Neural crest cell (in vitro differentiated cells): ENCODE measurements around the gene TPH2. TPM values are rescaled to one million over a fixed set of nuclear protein-coding genes. Genes with fewer than 3 reads are reported as not detected.

ENCODE experiments used
- DNase-seq: peaks from one replicate; pipeline ENCODE4 v3.0.0; 2021; ENCODE audit warnings: low read depth, mixed read lengths, low spot score
- H3K27ac Mint-ChIP-seq: one replicate; pipeline ENCODE4 v1.8.0; 2021; ENCODE audit warnings: mild to moderate bottlenecking, mixed read lengths; ENCODE audit not compliant: unreplicated experiment
- H3K27me3 Mint-ChIP-seq: 2 replicates; pipeline ENCODE4 v1.8.0; 2021; ENCODE audit warnings: low read depth, mild to moderate bottlenecking, mixed read lengths
- H3K36me3 Mint-ChIP-seq: 2 replicates; pipeline ENCODE4 v1.8.0; 2021; ENCODE audit warnings: low read depth, mild to moderate bottlenecking, mixed read lengths
- H3K4me1 Mint-ChIP-seq: 2 replicates; pipeline ENCODE4 v1.8.0; 2021; ENCODE audit warnings: mixed read lengths
- H3K4me3 Mint-ChIP-seq: one replicate; pipeline ENCODE4 v1.8.0; 2021; ENCODE audit warnings: mild to moderate bottlenecking, mixed read lengths
- H3K9me3 Mint-ChIP-seq: 2 replicates; pipeline ENCODE4 v1.8.0; 2021; ENCODE audit warnings: mixed read lengths
- total RNA-seq: library from RNA; stranded (reverse); gene quantifications from 2 replicates; pipeline ENCODE4 v1.2.1, GENCODE V29; 2021
- TF ChIP-seq, protein P1 (sequence below): fragments of 200-600 bp; sonication (generic); conservative IDR thresholded peaks from 2 replicates; pipeline ENCODE4 v1.5.0; 2021; ENCODE audit warnings: antibody characterized with exemption, mild to moderate bottlenecking

Gene TPH2
- total RNA-seq, 1 donor from 2014 or later, result 0.09 TPM

DNA sequence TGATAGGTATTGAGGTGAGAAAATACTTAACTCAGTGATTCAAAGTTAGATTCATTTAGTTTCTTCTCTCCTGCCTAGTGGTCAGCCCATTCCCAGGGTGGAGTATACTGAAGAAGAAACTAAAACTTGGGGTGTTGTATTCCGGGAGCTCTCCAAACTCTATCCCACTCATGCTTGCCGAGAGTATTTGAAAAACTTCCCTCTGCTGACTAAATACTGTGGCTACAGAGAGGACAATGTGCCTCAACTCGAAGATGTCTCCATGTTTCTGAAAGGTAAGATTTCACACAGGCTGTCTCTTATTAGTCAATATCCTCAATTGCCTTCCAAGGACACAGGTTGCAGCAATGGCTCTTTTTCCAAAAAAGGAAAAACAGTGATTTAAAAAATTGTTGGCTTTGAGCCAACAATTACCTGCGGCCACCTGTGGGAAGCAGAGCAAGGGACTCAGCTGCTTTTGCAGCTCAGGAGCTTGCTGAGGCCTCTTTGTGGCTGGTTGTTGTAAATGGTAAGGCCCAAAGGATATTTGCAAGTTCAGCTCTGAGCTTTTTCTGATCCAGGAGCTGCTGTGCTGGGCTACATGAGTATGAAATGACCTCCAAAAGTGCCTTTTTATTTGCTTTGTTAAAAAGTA is 33.9 kb downstream of the TPH2 start:
- TF ChIP-seq, protein P1, sequence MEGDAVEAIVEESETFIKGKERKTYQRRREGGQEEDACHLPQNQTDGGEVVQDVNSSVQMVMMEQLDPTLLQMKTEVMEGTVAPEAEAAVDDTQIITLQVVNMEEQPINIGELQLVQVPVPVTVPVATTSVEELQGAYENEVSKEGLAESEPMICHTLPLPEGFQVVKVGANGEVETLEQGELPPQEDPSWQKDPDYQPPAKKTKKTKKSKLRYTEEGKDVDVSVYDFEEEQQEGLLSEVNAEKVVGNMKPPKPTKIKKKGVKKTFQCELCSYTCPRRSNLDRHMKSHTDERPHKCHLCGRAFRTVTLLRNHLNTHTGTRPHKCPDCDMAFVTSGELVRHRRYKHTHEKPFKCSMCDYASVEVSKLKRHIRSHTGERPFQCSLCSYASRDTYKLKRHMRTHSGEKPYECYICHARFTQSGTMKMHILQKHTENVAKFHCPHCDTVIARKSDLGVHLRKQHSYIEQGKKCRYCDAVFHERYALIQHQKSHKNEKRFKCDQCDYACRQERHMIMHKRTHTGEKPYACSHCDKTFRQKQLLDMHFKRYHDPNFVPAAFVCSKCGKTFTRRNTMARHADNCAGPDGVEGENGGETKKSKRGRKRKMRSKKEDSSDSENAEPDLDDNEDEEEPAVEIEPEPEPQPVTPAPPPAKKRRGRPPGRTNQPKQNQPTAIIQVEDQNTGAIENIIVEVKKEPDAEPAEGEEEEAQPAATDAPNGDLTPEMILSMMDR, result no peak
- H3K4me3 Mint-ChIP-seq, result no peak overlapping the region
- H3K4me1 Mint-ChIP-seq, result no peaks in the 10 kb centered on the region
- no peaks in the 10 kb centered on the region for H3K36me3 Mint-ChIP-seq
- H3K27ac Mint-ChIP-seq, result no peak overlapping the region
- H3K9me3 Mint-ChIP-seq, result no peaks in the 10 kb centered on the region
- DNase-seq, result no peak
- no peaks in the 10 kb centered on the region for H3K27me3 Mint-ChIP-seq

DNA sequence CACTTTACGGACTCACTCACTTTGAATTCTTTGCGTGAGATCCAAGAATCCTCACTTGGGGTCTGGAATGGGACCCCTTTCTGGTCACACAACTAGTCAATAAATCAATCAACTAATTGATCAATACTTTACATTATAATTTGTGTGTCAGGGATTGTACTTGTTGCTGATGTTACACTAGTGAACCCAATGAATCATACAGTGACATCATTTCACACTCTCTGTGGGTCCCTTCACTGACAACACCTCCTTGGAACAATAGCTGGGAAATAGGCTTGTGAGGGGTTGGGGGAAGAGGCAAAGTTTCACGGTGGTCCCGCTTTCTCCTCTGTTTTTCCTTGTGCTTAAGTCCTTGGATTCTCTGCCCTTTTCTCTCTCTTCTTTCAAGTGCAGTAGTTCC is 35.0 kb downstream of the TPH2 start:
- Mint-ChIP-seq H3K4me1 (no peaks in the 10 kb centered on the region), H3K4me3 (no peak overlapping the region), H3K27ac (no peak overlapping the region)

DNA sequence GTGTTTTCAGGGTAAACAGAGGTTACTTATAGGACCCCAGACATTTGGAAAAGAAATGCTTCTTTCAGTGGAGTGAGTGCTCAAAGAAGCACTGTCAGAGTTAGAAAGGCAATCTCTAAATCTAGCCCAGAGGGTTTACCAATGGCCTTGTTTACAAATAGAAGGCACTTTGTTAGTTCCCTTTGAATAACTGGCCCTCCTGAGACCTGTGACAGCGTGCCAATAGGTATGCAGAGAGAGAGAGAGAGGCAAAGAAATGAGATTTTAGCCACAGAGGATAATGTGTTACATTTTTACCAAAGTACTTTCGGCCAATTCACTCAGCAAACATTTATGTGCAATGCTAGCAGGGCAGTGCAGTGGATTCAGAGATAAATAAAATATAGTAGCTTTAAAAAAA is 41.9 kb downstream of the TPH2 start:
- TF ChIP-seq, protein P1, result no peak
- DNase-seq, result no peak
- Mint-ChIP-seq H3K27me3 (no peaks in the 10 kb centered on the region), H3K4me3 (no peak overlapping the region), H3K9me3 (no peaks in the 10 kb centered on the region), H3K4me1 (peaks cover 17% of the 10 kb centered on the region), H3K36me3 (no peaks in the 10 kb centered on the region), H3K27ac (no peak overlapping the region)

More for the DNA sequence above, 35.0 kb downstream of the TPH2 start:
- TF ChIP-seq, protein P1, result no peak
- Mint-ChIP-seq H3K36me3 (no peaks in the 10 kb centered on the region), H3K9me3 (no peaks in the 10 kb centered on the region), H3K27me3 (no peaks in the 10 kb centered on the region)
- no peak for DNase-seq

DNA sequence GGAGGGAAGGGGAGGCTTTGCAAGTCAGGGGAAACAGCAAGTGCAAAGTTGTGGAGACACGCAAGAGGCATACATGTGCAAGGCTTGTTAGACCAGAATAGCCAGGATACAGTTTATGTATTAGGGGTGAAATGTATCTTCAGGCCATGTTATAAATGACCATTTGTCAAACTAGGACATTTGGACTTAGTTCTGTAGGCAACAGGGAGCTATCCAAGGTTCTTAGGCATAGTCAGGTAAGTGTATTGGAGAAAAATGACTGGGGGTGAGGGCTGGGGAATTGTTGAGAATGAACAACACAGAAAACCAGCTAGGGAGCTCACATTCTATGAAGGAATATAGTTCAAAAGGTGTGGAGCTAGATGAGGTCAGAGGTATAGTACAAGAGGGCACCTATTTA is 42.5 kb downstream of the TPH2 start:
- H3K4me3 Mint-ChIP-seq, result no peak overlapping the region
- no peaks in the 10 kb centered on the region for H3K9me3 Mint-ChIP-seq
- H3K27ac Mint-ChIP-seq, result no peak overlapping the region

DNA sequence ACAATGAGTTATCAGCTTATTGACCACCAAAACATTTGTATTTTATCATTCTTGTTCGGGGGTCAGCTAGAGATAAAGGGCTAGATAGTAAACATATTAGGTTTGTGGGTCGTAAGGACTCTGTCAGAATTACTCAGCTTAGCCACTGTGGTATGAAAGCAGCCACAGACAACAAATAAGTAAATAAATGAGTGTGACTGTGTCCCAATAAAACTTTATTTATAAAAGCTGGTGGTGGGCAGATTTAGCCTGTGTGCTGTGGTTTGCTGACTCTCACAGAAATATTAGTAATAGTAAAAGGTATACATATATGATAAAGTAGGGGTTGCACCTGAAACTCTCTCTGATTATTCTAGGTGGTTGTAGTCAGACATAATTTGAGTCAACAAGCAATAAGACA is 56.1 kb downstream of the TPH2 start:
- no peaks in the 10 kb centered on the region for H3K9me3 Mint-ChIP-seq
- no peaks in the 10 kb centered on the region for H3K4me1 Mint-ChIP-seq
- DNase-seq, result no peak
- no peak overlapping the region for H3K27ac Mint-ChIP-seq
- no peak overlapping the region for H3K4me3 Mint-ChIP-seq
- no peaks in the 10 kb centered on the region for H3K36me3 Mint-ChIP-seq
- TF ChIP-seq, protein P1, result no peak
- H3K27me3 Mint-ChIP-seq, result no peaks in the 10 kb centered on the region

More for the DNA sequence above, 42.5 kb downstream of the TPH2 start:
- TF ChIP-seq, protein P1, result no peak
- peaks cover 17% of the 10 kb centered on the region for H3K4me1 Mint-ChIP-seq
- no peak for DNase-seq
- no peaks in the 10 kb centered on the region for H3K27me3 Mint-ChIP-seq
- H3K36me3 Mint-ChIP-seq, result no peaks in the 10 kb centered on the region
